K562 (cell line): ENCODE measurements around the gene MYBPC3. TPM values are rescaled to one million over a fixed set of nuclear protein-coding genes. Genes with fewer than 3 reads are reported as not detected.
A peak's percentile ranks its signal among the peaks of the same experiment; 100 is the strongest.

ENCODE experiments used
- ATAC-seq: fragments of 200-7000 bp; cut with Tn5 transposase; 3 replicates; pipeline ENCODE4 v1.9.1; 2020; ENCODE audit warnings: moderate library complexity
- BruUV-seq: library from RNA; stranded (reverse); fragments of 400-500 nt; replicated peaks from 2 replicates; lab custom pipeline; 2021; lab: Mats Ljungman, UMichigan
- CTCF ChIA-PET: fragments of 300-600 bp; formaldehyde crosslinking; extraction: SDS; loops from one replicate; lab custom pipeline; 2021; ENCODE audit warnings: low intra/inter-chr PET ratio; lab: Yijun Ruan, JAX
- POLR2A ChIA-PET: fragments of 300-600, 350-650 bp; sonication (Branson Sonifier 250); formaldehyde crosslinking; extraction: SDS; loops from one replicate; lab custom pipeline; 2021; ENCODE audit warnings: antibody characterized with exemption, inconsistent platforms; lab: Yijun Ruan, JAX
- DNase-seq, 4 experiments: peaks; one replicate each; pipeline versions ENCODE4 v3.0.0 to v3.0.0-alpha.2; 2011 to 2018; ENCODE audit warnings: low spot score in 3 of 4, mixed read lengths in 3 of 4; ENCODE audit errors: extremely low read depth in 1 of 4
- FAIRE-seq: peaks from 2 replicates; lab custom pipeline; 2011; peaks lifted over from hg19 to GRCh38; lab: Jason Lieb, UNC
- H2AFZ ChIP-seq: 2 replicates; pipeline ENCODE4 v1.6.0; 2011; ENCODE audit warnings: low read depth, low read length, control low read depth, inconsistent platforms
- H3K27ac ChIP-seq: fragments of 200-600 bp; 3 replicates; pipeline ENCODE4 v1.8.0; 2011; ENCODE audit warnings: low read depth, mild to moderate bottlenecking, control low read depth, inconsistent platforms, low read length, moderate library complexity, mixed read lengths; ENCODE audit errors: extremely low read depth
- H3K27me3 ChIP-seq, 2 experiments: fragments of 300-600 bp in 1 of 2; 2 replicates in 1 of 2; 3 replicates in 1 of 2; pipeline versions ENCODE4 v1.6.0 to v1.8.0; 2011; ENCODE audit warnings: inconsistent platforms in 2 of 2, low read length in 2 of 2, mild to moderate bottlenecking in 1 of 2, mixed read lengths in 1 of 2, moderate library complexity in 1 of 2; ENCODE audit not compliant: control insufficient read depth in 2 of 2, insufficient read depth in 2 of 2
- H3K36me3 ChIP-seq: fragments of 300-600 bp; 3 replicates; pipeline ENCODE4 v1.8.0; 2011; ENCODE audit warnings: mild to moderate bottlenecking, low read length, inconsistent platforms; ENCODE audit not compliant: control insufficient read depth, insufficient read depth
- H3K4me1 ChIP-seq, 2 experiments: fragments of 200-600 bp in 1 of 2; replicated peaks in 1 of 2; 2 replicates in 1 of 2; 3 replicates in 1 of 2; pipeline versions ENCODE4 v1.5.1 to v1.8.0; 2011; ENCODE audit warnings: inconsistent platforms in 2 of 2, low read length in 2 of 2, mild to moderate bottlenecking in 1 of 2, mixed read lengths in 1 of 2, moderate library complexity in 1 of 2; ENCODE audit not compliant: control insufficient read depth in 2 of 2, insufficient read depth in 2 of 2
- H3K4me2 ChIP-seq: 2 replicates; pipeline ENCODE4 v1.6.1; 2011; ENCODE audit warnings: low read length, control low read depth, inconsistent platforms, mixed read lengths; ENCODE audit not compliant: insufficient read depth
- H3K4me3 ChIP-seq: fragments of 200-600 bp; sonication (generic), shearing (Covaris generic); 2 replicates; pipeline ENCODE4 v1.5.1; 2016; ENCODE audit warnings: control low read depth, inconsistent platforms
- H3K79me2 ChIP-seq: fragments of 200-600 bp; 3 replicates; pipeline ENCODE4 v1.8.0; 2011; ENCODE audit warnings: low read length, inconsistent platforms; ENCODE audit not compliant: control insufficient read depth, insufficient read depth
- H3K9ac ChIP-seq, 2 experiments: 2 replicates each; pipeline versions ENCODE4 v1.6.0 to v1.6.1; 2011; ENCODE audit warnings: low read depth in 2 of 2, low read length in 2 of 2, control low read depth in 1 of 2, inconsistent platforms in 1 of 2, mild to moderate bottlenecking in 1 of 2, mixed read lengths in 1 of 2; ENCODE audit not compliant: insufficient read depth in 1 of 2
- H3K9me1 ChIP-seq: one replicate; pipeline ENCODE4 v1.6.0; 2011; ENCODE audit warnings: inconsistent platforms, mild to moderate bottlenecking, low read length, moderate library complexity; ENCODE audit not compliant: control insufficient read depth, insufficient read depth
- H3K9me3 ChIP-seq: replicated peaks from 2 replicates; pipeline ENCODE4 v1.5.1; 2011; ENCODE audit warnings: low read depth, low read length, inconsistent platforms; ENCODE audit not compliant: control insufficient read depth, insufficient read depth
- H4K20me1 ChIP-seq: replicated peaks from 2 replicates; pipeline ENCODE4 v1.6.1; 2011; ENCODE audit warnings: low read length, inconsistent platforms, mixed read lengths; ENCODE audit not compliant: control insufficient read depth, insufficient read depth
- ADNP ChIP-seq: fragments of 200-800 bp; sonication (Bioruptor generic); IDR thresholded peaks from 2 replicates; pipeline ENCODE4 v1.6.1; 2016; ENCODE audit warnings: missing genetic modification characterization, missing compliant biosample characterization
- BCOR ChIP-seq: fragments of 450-650 bp; IDR thresholded peaks from 2 replicates; pipeline ENCODE4 v1.6.1; 2016
- BRD4 ChIP-seq: fragments of 200-600 bp; sonication (generic); IDR thresholded peaks from 2 replicates; pipeline ENCODE4 v1.6.1; 2017; ENCODE audit warnings: inconsistent platforms
- HDAC3 ChIP-seq: fragments of 450-650 bp; IDR thresholded peaks from 2 replicates; pipeline ENCODE4 v1.6.1; 2018; ENCODE audit warnings: borderline replicate concordance, mild to moderate bottlenecking, moderate library complexity; ENCODE audit not compliant: partially characterized antibody
- PHF8 ChIP-seq: fragments of 200-600 bp; sonication (generic); IDR thresholded peaks from 2 replicates; pipeline ENCODE4 v1.6.1; 2012; ENCODE audit warnings: mixed run types, mild to moderate bottlenecking, inconsistent platforms, low read length, moderate library complexity, borderline replicate concordance
- SIN3A ChIP-seq, 2 experiments: fragments of 150-350 bp in 1 of 2; IDR thresholded peaks; 2 replicates each; pipeline ENCODE4 v1.6.1; 2011 to 2016; ENCODE audit warnings: borderline replicate concordance in 2 of 2, low read depth in 2 of 2, low read length in 2 of 2, mild to moderate bottlenecking in 2 of 2, moderate library complexity in 2 of 2; ENCODE audit not compliant: control insufficient read depth in 1 of 2
- THAP7 ChIP-seq: fragments of 250-450 bp; sonication (Bioruptor Pico); IDR thresholded peaks from 2 replicates; pipeline ENCODE4 v1.5.0; 2021
- ZBTB11 ChIP-seq, 3 experiments: fragments of 200-800 bp in 1 of 3; fragments of 250-450 bp in 1 of 3; fragments of 450-650 bp in 1 of 3; sonication (Bioruptor Pico) in 1 of 3; sonication (Bioruptor generic) in 1 of 3; formaldehyde crosslinking in 1 of 3; IDR thresholded peaks; 2 replicates each; pipeline versions ENCODE4 v1.6.1 to v1.8.0; 2016 to 2022; ENCODE audit warnings: mild to moderate bottlenecking in 2 of 3, missing genetic modification characterization in 2 of 3, missing compliant biosample characterization in 1 of 3, moderate library complexity in 1 of 3
- ZNF146 ChIP-seq: IDR thresholded peaks from one replicate; pipeline ENCODE4 v1.6.1; 2018; ENCODE audit warnings: missing compliant biosample characterization; ENCODE audit not compliant: unreplicated experiment
- WGBS: fragments of 100-300 bp; shearing (Covaris generic); methylation state at CpG from one replicate; pipeline ENCODE4 v1.1.6; 2016; ENCODE audit warnings: low coverage, mixed read lengths; ENCODE audit not compliant: insufficient coverage; ENCODE audit errors: missing lambda C conversion rate; 5-methylcytosine and 5-hydroxymethylcytosine counted together
- in situ Hi-C: fragments of 300-500 bp; cut with MboI; formaldehyde crosslinking; loops from 4 replicates; pipeline ENCODE4 v1.15.0; 2018; ENCODE audit warnings: inconsistent platforms, mixed read lengths
- intact Hi-C: fragments of 100-400 bp; cut with micrococcal nuclease; formaldehyde crosslinking; loops from 2 replicates; pipeline ENCODE4 v1.14.2; 2022
- polyA plus RNA-seq, 8 experiments: library from polyadenylated mRNA; depleted of rRNA in 4 of 8; stranded (reverse) in 5 of 8; unstranded in 3 of 8; fragments of >200 nt; fragmentation: Nextera tagmentation in 2 of 8; fragmentation: Illumina TruSeq in 1 of 8; extraction: Ambion mirVana in 2 of 8; extraction: Trizol in 1 of 8; gene quantifications; 2 replicates each; pipeline versions ENCODE4 v1.2.1 to v1.2.3, GENCODE V29; 2011 to 2014; ENCODE audit warnings: inconsistent platforms in 1 of 8, missing spikeins in 1 of 8
- total RNA-seq, 7 experiments: library from RNA; depleted of rRNA in 6 of 7; stranded (reverse); fragments of >200 nt in 6 of 7; fragmentation: Illumina TruSeq in 2 of 7; extraction: Trizol in 2 of 7; gene quantifications; 2 replicates each; pipeline versions ENCODE4 v1.2.1 to v1.2.3, GENCODE V29; 2011 to 2021; ENCODE audit warnings: low replicate concordance in 1 of 7

Gene MYBPC3
- total and polyA plus RNA-seq, 9 of the 15 experiments (the other 6 are each of a cell fraction or from before 2014, with no cell fraction given) = 0.01 TPM; not detected in 8

- H3K36me3 ChIP-seq = no peaks in the 10 kb centered on the region
- WGBS = 56% methylated on average over 13 of the region's 13 CpGs
- in situ Hi-C loops (no loop called here), intact Hi-C loops (no loop called here)
- no peaks in the 10 kb centered on the region for H3K27me3 ChIP-seq
- H3K9me3 ChIP-seq = no peaks in the 10 kb centered on the region
- H3K4me3 ChIP-seq = no peak overlapping the region
- peak overlapping the region; percentile 44; the same call in 1 of the 3 replicates for H3K27ac ChIP-seq
- H3K79me2 ChIP-seq = no peaks in the 10 kb centered on the region
- H3K9ac ChIP-seq = peak overlapping the region in 1 of 2 experiments; percentile 80; a peak in 2 of 4 replicates
- no TSS peak for BruUV-seq
- H3K9me1 ChIP-seq = no peaks in the 10 kb centered on the region
- no peak for TF ChIP-seq BRD4
- no peak for TF ChIP-seq PHF8
- DNase-seq (peak in 1 of 4 experiments; percentile 6), FAIRE-seq (no peak), ATAC-seq (no peak)
- POLR2A ChIA-PET = interaction anchor here (0.6 to 1.9 kb wide), 5 partner anchors 9 to 47 kb away, joined by 3 to 8 read pairs (median 3); partner anchors contain the start of gene SPI1
- H3K4me1 ChIP-seq = peaks cover 17 to 47% of the 10 kb centered on the region in 2 experiments
- H2AFZ ChIP-seq = peak overlapping the region; percentile 57
- CTCF ChIA-PET = no interaction called here
- no peaks in the 10 kb centered on the region for H4K20me1 ChIP-seq
- H3K4me2 ChIP-seq = no peak overlapping the region
These were observed 35.6 kb upstream of the MYBPC3 start for GRCh38 chr11:47387944-47388696.

- no peaks in the 10 kb centered on the region for H3K9me3 ChIP-seq
- BruUV-seq = no TSS peak
- H4K20me1 ChIP-seq = no peaks in the 10 kb centered on the region
- H3K4me1 ChIP-seq = peaks cover 3 to 21% of the 10 kb centered on the region in 2 experiments; a peak in 3 of 5 replicates
- FAIRE-seq (no peak), DNase-seq (no peak), ATAC-seq (no peak)
- ChIA-PET POLR2A (no interaction called here), CTCF (no interaction called here)
- H3K9ac ChIP-seq = no peak overlapping the region
- H3K9me1 ChIP-seq = no peaks in the 10 kb centered on the region
- intact Hi-C loops = no loop called here
- no peak overlapping the region for H2AFZ ChIP-seq
- WGBS = 60% methylated on average over 4 of the region's 4 CpGs
- in situ Hi-C loops = no loop called here
- no peaks in the 10 kb centered on the region for H3K79me2 ChIP-seq
- no peak overlapping the region for H3K27ac ChIP-seq
- H3K4me2 ChIP-seq = no peak overlapping the region
- no peaks in the 10 kb centered on the region for H3K27me3 ChIP-seq
- no peaks in the 10 kb centered on the region for H3K36me3 ChIP-seq
- H3K4me3 ChIP-seq = no peak overlapping the region
- TF ChIP-seq ZNF146 (CRISPR knock-in tag) (peak; percentile 90), SIN3A (IDR thresholded peaks at IDR 0.05; ENCODE audit: borderline replicate concordance in 2 of 2, control insufficient read depth in 1 of 2, low read depth in 2 of 2, low read length in 2 of 2) (no peak), ZBTB11 (CRISPR knock-in tag; IDR thresholded peaks at IDR 0.05) (no peak), ADNP (tag) (0 out of 2 replicates have a peak, but pooled peaks have one; percentile 16), BCOR (0 out of 2 replicates have a peak, but pooled peaks have one; percentile 11), HDAC3 (no peak), THAP7 (CRISPR knock-in tag) (no peak)
These were observed 32.0 kb upstream of the MYBPC3 start for GRCh38 chr11:47384498-47384897.
